Motor neuron (in vitro differentiated cells): ENCODE data around the gene TMEM88. TPM values are rescaled to one million over a fixed set of nuclear protein-coding genes. Genes with fewer than 3 reads are reported as not detected.

ENCODE experiments used
- ATAC-seq, 8 experiments: fragments of 200-7000 bp; cut with Tn5 transposase; replicated peaks in 6 of 8; 2 replicates each; pipeline ENCODE4 v1.8.0; 2021; ENCODE audit warnings: mild to moderate bottlenecking in 8 of 8, moderate library complexity in 8 of 8
- H3K27ac ChIP-seq, 2 donors: fragments of 250-450 bp; sonication (Bioruptor Pico); 2 replicates each; pipeline ENCODE4 v1.9.0; 2021; ENCODE audit warnings: antibody characterized with exemption in 2 of 2, mild to moderate bottlenecking in 2 of 2, moderate library complexity in 1 of 2
- H3K4me1 ChIP-seq, 2 donors: fragments of 250-450 bp; sonication (Bioruptor Pico); replicated peaks in 1 of 2; 2 replicates each; pipeline ENCODE4 v1.6.1; 2021; ENCODE audit warnings: antibody characterized with exemption in 2 of 2, mild to moderate bottlenecking in 2 of 2, moderate library complexity in 1 of 2
- H3K4me3 ChIP-seq, 5 donors: fragments of 250-450 bp; sonication (Bioruptor Pico); 2 replicates each; pipeline ENCODE4 v1.9.0; 2021; ENCODE audit warnings: antibody characterized with exemption in 5 of 5, mild to moderate bottlenecking in 5 of 5, moderate library complexity in 4 of 5
- WGBS, 10 experiments: fragments of 450-650 bp; shearing (Covaris generic); methylation state at CpG; one replicate each; pipeline ENCODE4 v1.0.0; 2022; 5-methylcytosine and 5-hydroxymethylcytosine counted together
- in situ Hi-C, 9 experiments: fragments of 400-800 bp; cut with MboI; loops; one replicate each; pipeline ENCODE4 v1.15.0; 2021; ENCODE audit warnings: low sequenced_read_pairs in 9 of 9, low pct_unique_long_range_greater_than_20kb in 2 of 9; ENCODE audit not compliant: unreplicated experiment in 9 of 9
- total RNA-seq, 8 experiments: library from RNA; unstranded; fragments of 300-600 nt; gene quantifications; 2 replicates each; pipeline versions ENCODE4 v1.2.3 to v1.2.4, GENCODE V29; 2022

Gene TMEM88
- total RNA-seq, 8 experiments from 2014 or later, result 0.51 to 18.5 (median 4.1) TPM

GRCh38 chr17:7887482-7888183, 32.8 kb downstream of the TMEM88 start:
- H3K4me1 ChIP-seq, result peaks cover 26 to 31% of the 10 kb centered on the region in 2 donors
- in situ Hi-C loops, result no loop called here
- H3K27ac ChIP-seq, result peak overlapping the region; percentile 84 to 99
- H3K4me3 ChIP-seq, result peak overlapping the region; percentile 51 to 99 (median 93)
- ATAC-seq, result peak; percentile 68 to 81 (median 76)
- 0 to 11% (median 0%) methylated on average over 1 to 9 of the region's 35 CpGs; no CpG with 5 or more reads in 2 of the 10 experiments for WGBS, 10 experiments

GRCh38 chr17:7888184-7888920, 33.5 kb downstream of the TMEM88 start, which contains the start of gene CHD3:
TSS of gene CHD3 (plus strand) at chr17:7888789. CDS start at chr17:7889001, 212 bp downstream.
- ATAC-seq, result peak in 3 of 8 experiments; percentile 2 to 3 (median 2)
- in situ Hi-C loops, result no loop called here
- peak within 1 kb of the TSS; percentile 81 to 82 for H3K27ac ChIP-seq
- 8 to 100% (median 63%) methylated on average over 2 to 14 of the region's 18 CpGs; no CpG with 5 or more reads in 2 of the 10 experiments for WGBS, 10 experiments
- peaks cover 22 to 24% of the 10 kb centered on the region in 2 donors for H3K4me1 ChIP-seq
- H3K4me3 ChIP-seq, result peak within 1 kb of the TSS; percentile 51 to 99 (median 93)

GRCh38 chr17:7889166-7889955, 34.5 kb downstream of the TMEM88 start:
- 10 to 84% (median 44%) methylated on average over 2 to 9 of the region's 11 CpGs; no CpG with 5 or more reads in 3 of the 10 experiments for WGBS, 10 experiments
- Histone ChIP-seq H3K27ac (peak overlapping the region; percentile 81 to 82), H3K4me1 (peaks cover 20 to 22% of the 10 kb centered on the region in 2 donors), H3K4me3 (peak overlapping the region in 1 of 5 donors; percentile 96)
- in situ Hi-C loops, result no loop called here
- peak in 5 of 8 experiments; percentile 2 to 36 (median 15) for ATAC-seq

- ATAC-seq, result no peak
- peaks cover 17 to 18% of the 10 kb centered on the region in 2 donors for H3K4me1 ChIP-seq
- 67 to 100% (median 83%) methylated on average over 1 to 6 of the region's 15 CpGs; no CpG with 5 or more reads in 1 of the 10 experiments for WGBS, 10 experiments
- H3K4me3 ChIP-seq, result no peak overlapping the region
- in situ Hi-C loops, result no loop called here
- H3K27ac ChIP-seq, result no peak overlapping the region
Measured at GRCh38 chr17:7893187-7893880, 38.5 kb downstream of the TMEM88 start.

GRCh38 chr17:7894226-7894625, 39.4 kb downstream of the TMEM88 start:
- no peak for ATAC-seq
- no peak overlapping the region for H3K4me3 ChIP-seq
- H3K4me1 ChIP-seq, result peaks cover 8 to 9% of the 10 kb centered on the region in 2 donors
- in situ Hi-C loops, result no loop called here
- H3K27ac ChIP-seq, result no peak overlapping the region
- 73 to 100% (median 91%) methylated on average over 1 to 4 of the region's 9 CpGs; no CpG with 5 or more reads in 4 of the 10 experiments for WGBS, 10 experiments

- Histone ChIP-seq H3K4me3 (no peak overlapping the region), H3K27ac (no peak overlapping the region), H3K4me1 (peaks cover 2% of the 10 kb centered on the region in 2 donors)
- no peak for ATAC-seq
- WGBS, 10 experiments, result 93 to 100% (median 100%) methylated on average over 2 to 5 of the region's 8 CpGs; no CpG with 5 or more reads in 7 of the 10 experiments
- in situ Hi-C loops, result no loop called here
Measured at GRCh38 chr17:7894866-7895265, 40.0 kb downstream of the TMEM88 start.

- 80 to 100% (median 94%) methylated on average over 2 to 11 of the region's 13 CpGs; no CpG with 5 or more reads in 2 of the 10 experiments for WGBS, 10 experiments
- Histone ChIP-seq H3K4me3 (no peak overlapping the region), H3K4me1 (no peaks in the 10 kb centered on the region), H3K27ac (no peak overlapping the region)
- in situ Hi-C loops, result no loop called here
- ATAC-seq, result no peak
Measured at GRCh38 chr17:7897090-7897489, 42.2 kb downstream of the TMEM88 start.

- peak in 7 of 8 experiments; percentile 32 to 96 (median 69) for ATAC-seq
- Histone ChIP-seq H3K4me1 (no peaks in the 10 kb centered on the region), H3K4me3 (no peak overlapping the region), H3K27ac (no peak overlapping the region)
- in situ Hi-C loops, result no loop called here
- WGBS, 10 experiments, result 49 to 90% (median 75%) methylated on average over 2 to 6 of the region's 6 CpGs
Measured at GRCh38 chr17:7897773-7898172, 42.9 kb downstream of the TMEM88 start.

- no peak for ATAC-seq
- in situ Hi-C loops, result no loop called here
- 32 to 100% (median 74%) methylated on average over 1 to 13 of the region's 22 CpGs; no CpG with 5 or more reads in 1 of the 10 experiments for WGBS, 10 experiments
- Histone ChIP-seq H3K27ac (no peak overlapping the region), H3K4me3 (no peak overlapping the region), H3K4me1 (no peaks in the 10 kb centered on the region)
Measured at GRCh38 chr17:7903154-7904103, 48.6 kb downstream of the TMEM88 start.
